GM12878 (cell line): ENCODE data around the gene SSBP2. TPM values are rescaled to one million over a fixed set of nuclear protein-coding genes. Genes with fewer than 3 reads are reported as not detected.

Source experiments
- ATAC-seq: fragments of 200-7000 bp; cut with Tn5 transposase; 3 replicates; pipeline ENCODE4 v1.9.1; 2020; ENCODE audit warnings: mild to moderate bottlenecking, moderate library complexity
- BruUV-seq: library from RNA; stranded (reverse); fragments of 400-500 nt; replicated peaks from 2 replicates; lab custom pipeline; 2021; lab: Mats Ljungman, UMichigan
- CTCF ChIA-PET: fragments of 300-600 bp; sonication (Branson Sonifier 250); formaldehyde crosslinking; extraction: SDS; loops from one replicate; lab custom pipeline; 2021; ENCODE audit warnings: inconsistent platforms; lab: Yijun Ruan, JAX
- POLR2A ChIA-PET: fragments of 350-600 bp; formaldehyde crosslinking; extraction: SDS; loops from one replicate; lab custom pipeline; 2021; ENCODE audit warnings: inconsistent platforms; lab: Charles Lee
- RAD21 ChIA-PET: fragments of 300-600 bp; sonication (Branson Sonifier 250); formaldehyde crosslinking; loops from one replicate; lab custom pipeline; 2023; ENCODE audit warnings: antibody characterized with exemption; ENCODE audit not compliant: unreplicated experiment; lab: Charles Lee
- SMC1A ChIA-PET: fragments of 300-600 bp; sonication (Branson Sonifier 250); formaldehyde crosslinking; loops from one replicate; lab custom pipeline; 2023; ENCODE audit not compliant: unreplicated experiment, uncharacterized antibody; lab: Charles Lee
- DNase-seq: peaks from one replicate; pipeline ENCODE4 v3.0.0-alpha.2; 2011; ENCODE audit warnings: low read depth, low spot score
- FAIRE-seq: peaks from 3 replicates; lab custom pipeline; 2011; peaks lifted over from hg19 to GRCh38; lab: Jason Lieb, UNC
- H2AFZ ChIP-seq: 2 replicates; pipeline ENCODE4 v1.6.0; 2011; ENCODE audit warnings: low read depth, low read length, control low read depth; ENCODE audit not compliant: control insufficient read depth
- H3K27ac ChIP-seq: 2 replicates; pipeline ENCODE4 v1.5.1; 2011; ENCODE audit warnings: control low read depth; ENCODE audit not compliant: control insufficient read depth, insufficient read depth
- H3K27me3 ChIP-seq, 2 experiments: replicated peaks in 1 of 2; 2 replicates each; pipeline versions ENCODE4 v1.6.0 to v1.6.1; 2011; ENCODE audit warnings: low read length in 1 of 2; ENCODE audit not compliant: control insufficient read depth in 2 of 2, insufficient read depth in 2 of 2
- H3K36me3 ChIP-seq, 2 experiments: 2 replicates each; pipeline ENCODE4 v1.5.1; 2011; ENCODE audit warnings: low read length in 1 of 2; ENCODE audit not compliant: control insufficient read depth in 2 of 2, insufficient read depth in 2 of 2
- H3K4me1 ChIP-seq: 2 replicates; pipeline ENCODE4 v1.6.1; 2011; ENCODE audit warnings: mild to moderate bottlenecking, low read length, moderate library complexity, mixed read lengths; ENCODE audit not compliant: control insufficient read depth, insufficient read depth
- H3K4me2 ChIP-seq: 2 replicates; pipeline ENCODE4 v1.6.0; 2011; ENCODE audit warnings: control low read depth; ENCODE audit not compliant: control insufficient read depth, insufficient read depth
- H3K4me3 ChIP-seq: fragments of 200-600 bp; sonication (generic); 2 replicates; pipeline ENCODE4 v1.5.1; 2016
- H3K79me2 ChIP-seq: 2 replicates; pipeline ENCODE4 v1.6.0; 2011; ENCODE audit warnings: low read length; ENCODE audit not compliant: control insufficient read depth, insufficient read depth
- H3K9ac ChIP-seq: 2 replicates; pipeline ENCODE4 v1.8.0; 2011; ENCODE audit warnings: low read length, control low read depth, mixed read lengths; ENCODE audit not compliant: control insufficient read depth, insufficient read depth
- H3K9me3 ChIP-seq: replicated peaks from 3 replicates; pipeline ENCODE4 v1.5.1; 2011; ENCODE audit warnings: mild to moderate bottlenecking, low read length; ENCODE audit not compliant: control insufficient read depth, insufficient read depth
- H4K20me1 ChIP-seq: 2 replicates; pipeline ENCODE4 v1.6.0; 2011; ENCODE audit not compliant: control insufficient read depth, insufficient read depth
- CHD2 ChIP-seq: IDR thresholded peaks from 2 replicates; pipeline ENCODE4 v1.6.1; 2011; ENCODE audit warnings: low read depth, low read length, improper control_type of control experiment, borderline replicate concordance
- EED ChIP-seq: sonication (generic); IDR thresholded peaks from 2 replicates; pipeline ENCODE4 v1.6.1; 2016; ENCODE audit warnings: antibody characterized with exemption, low read depth
- IRF4 ChIP-seq: IDR thresholded peaks from 2 replicates; pipeline ENCODE4 v1.6.1; 2011; ENCODE audit warnings: low read depth, low read length
- NBN ChIP-seq: fragments of 450-650 bp; IDR thresholded peaks from 2 replicates; pipeline ENCODE4 v1.6.1; 2016
- POLR2AphosphoS2 ChIP-seq: IDR thresholded peaks from 2 replicates; pipeline ENCODE4 v1.6.1; 2011; ENCODE audit warnings: low read depth, mild to moderate bottlenecking, low read length, improper control_type of control experiment, moderate library complexity
- RBBP5 ChIP-seq: fragments of 200-600 bp; sonication (generic); conservative IDR thresholded peaks from 2 replicates; pipeline ENCODE4 v1.6.1; 2016
- RUNX3 ChIP-seq: IDR thresholded peaks from 2 replicates; pipeline ENCODE4 v1.6.1; 2012; ENCODE audit warnings: low read length, inconsistent platforms
- TBL1XR1 ChIP-seq: IDR thresholded peaks from 2 replicates; pipeline ENCODE4 v1.6.1; 2012; ENCODE audit warnings: low read depth, low read length, improper control_type of control experiment
- ZBTB11 ChIP-seq: fragments of 450-650 bp; formaldehyde crosslinking; IDR thresholded peaks from 2 replicates; pipeline ENCODE4 v1.5.0; 2022; ENCODE audit warnings: mild to moderate bottlenecking, missing genetic modification characterization
- ZNF622 ChIP-seq: fragments of 450-650 bp; IDR thresholded peaks from 2 replicates; pipeline ENCODE4 v1.6.1; 2017; ENCODE audit warnings: mild to moderate bottlenecking, inconsistent platforms
- ZNF687 ChIP-seq: fragments of 450-650 bp; IDR thresholded peaks from 2 replicates; pipeline ENCODE4 v1.6.1; 2017; ENCODE audit warnings: mild to moderate bottlenecking, moderate library complexity
- ZSCAN29 ChIP-seq: fragments of 450-650 bp; IDR thresholded peaks from 2 replicates; pipeline ENCODE4 v1.6.1; 2017; ENCODE audit warnings: mild to moderate bottlenecking, moderate library complexity
- WGBS: methylation state at CpG from one replicate; pipeline ENCODE4 v1.1.6; 2016; ENCODE audit warnings: low lambda C conversion rate; ENCODE audit not compliant: insufficient replicate concordance, insufficient coverage; ENCODE audit errors: missing lambda C conversion rate; 5-methylcytosine and 5-hydroxymethylcytosine counted together
- in situ Hi-C: fragments of 300-500 bp; cut with MboI; formaldehyde crosslinking; loops from 9 replicates; pipeline ENCODE4 v1.14.3; 2018; ENCODE audit warnings: mixed read lengths
- intact Hi-C: fragments of 100-400 bp; cut with micrococcal nuclease; formaldehyde crosslinking; loops from one replicate; pipeline ENCODE4 v1.14.2; 2022; ENCODE audit not compliant: unreplicated experiment
- polyA plus RNA-seq, 11 experiments: library from polyadenylated mRNA; depleted of rRNA in 4 of 11; unstranded in 6 of 11; stranded (reverse) in 5 of 11; fragments of >200 nt; fragmentation: Nextera tagmentation in 4 of 11; fragmentation: Illumina TruSeq in 1 of 11; extraction: Ambion mirVana in 4 of 11; extraction: Trizol in 1 of 11; gene quantifications; 1 replicate in 1 of 11; 2 replicates in 10 of 11; pipeline versions ENCODE4 v1.2.1 to v1.2.3, GENCODE V29; 2011 to 2016; ENCODE audit warnings: inconsistent platforms in 2 of 11, missing spikeins in 2 of 11, low read depth in 1 of 11
- total RNA-seq, 4 experiments: library from RNA; depleted of rRNA in 3 of 4; stranded (reverse); fragments of >200 nt in 3 of 4; fragmentation: Illumina TruSeq in 1 of 4; extraction: Trizol in 1 of 4; gene quantifications; 2 replicates each; pipeline versions ENCODE4 v1.2.1 to v1.2.3, GENCODE V29; 2013 to 2021

The SSBP2 gene
- total and polyA plus RNA-seq, 10 of the 15 experiments (the other 5 are each of a cell fraction or from before 2014, with no cell fraction given), result 52.2 to 132 (median 110) TPM

GRCh38 chr5:81422671-81423070 lies 328.2 kb downstream of the SSBP2 start:
- WGBS, result 75% methylated on average over 2 of the region's 2 CpGs
- POLR2A ChIA-PET, result no interaction called here
- no peak for FAIRE-seq

More at GRCh38 chr5:81422671-81423070, 328.2 kb downstream of the SSBP2 start:
- no peak for DNase-seq
- H3K9me3 ChIP-seq, result no peaks in the 10 kb centered on the region
- H3K9ac ChIP-seq, result no peak overlapping the region
- H4K20me1 ChIP-seq, result no peaks in the 10 kb centered on the region
- no peak for ATAC-seq
- H3K27me3 ChIP-seq, result no peaks in the 10 kb centered on the region
- no peaks in the 10 kb centered on the region for H3K79me2 ChIP-seq
- no TSS peak for BruUV-seq
- ChIA-PET RAD21 (no interaction called here), CTCF (interaction anchor here (1.4 to 7.2 kb wide), 3 partner anchors 9 to 803 kb away, joined by 4 to 87 read pairs (median 46); no protein-coding TSS in a partner anchor), SMC1A (interaction anchor here (0.6 to 1.1 kb wide), 2 partner anchors 482 to 743 kb away, joined by 4 to 6 read pairs; no protein-coding TSS in a partner anchor)
- intact Hi-C loops, result loop anchor here (10.0 kb wide), 1 partner anchor 332 kb away; the partner anchor contains the start of gene SSBP2
- no peak overlapping the region for H2AFZ ChIP-seq
- peaks cover 0 to 5% of the 10 kb centered on the region in 2 experiments; a peak in 2 of 4 replicates for H3K36me3 ChIP-seq
- H3K4me2 ChIP-seq, result no peak overlapping the region
- H3K27ac ChIP-seq, result no peak overlapping the region
- no peak for TF ChIP-seq RUNX3
- no peak for TF ChIP-seq POLR2AphosphoS2
- TF ChIP-seq CHD2, result no peak
- no peak for TF ChIP-seq RBBP5
- TF ChIP-seq EED, result no peak
- TF ChIP-seq ZNF622, result no peak
- TF ChIP-seq ZNF687, result no peak
- no peak for TF ChIP-seq TBL1XR1
- TF ChIP-seq IRF4, result no peak
- TF ChIP-seq ZSCAN29, result no peak
- TF ChIP-seq ZBTB11 (CRISPR knock-in tag), result no peak
- TF ChIP-seq NBN, result no peak
- no peak overlapping the region for H3K4me3 ChIP-seq
- H3K4me1 ChIP-seq, result no peaks in the 10 kb centered on the region
- in situ Hi-C loops, result loop anchor here (10.0 kb wide), 1 partner anchor 802 kb away; no protein-coding TSS in a partner anchor
